Measurements from ENCODE around the gene SLC50A1. TPM values are rescaled to one million over a fixed set of nuclear protein-coding genes. Genes with fewer than 3 reads are reported as not detected.

The SLC50A1 gene
- total RNA-seq (2022; extraction: Qiagen RNA extraction; ENCODE audit: low read depth): 34.2 to 39.1 TPM (median 35.5 TPM) in 5 replicates

GRCh38 chr1:155135415-155136028 is at the start of gene SLC50A1:
Gene SLC50A1, plus strand, starts transcription at chr1:155135852. Its CDS starts 60 bp downstream, at chr1:155135912.

GRCh38 chr1:155127105-155127966 is 8.3 kb upstream of the SLC50A1 start, which contains the start of gene EFNA1:
Gene EFNA1, plus strand, starts transcription at chr1:155127876. Its CDS starts 102 bp downstream, at chr1:155127978.

GRCh38 chr1:155139895-155140629 is 4.4 kb downstream of the SLC50A1 start, which contains the start of gene DPM3:
Gene DPM3, minus strand, starts transcription at chr1:155140531. Its CDS starts 291 bp downstream, at chr1:155140240.

GRCh38 chr1:155172732-155173477 is 37.3 kb downstream of the SLC50A1 start, which contains the start of gene KRTCAP2:
Gene KRTCAP2, minus strand, starts transcription at chr1:155173304. Its CDS starts 80 bp downstream, at chr1:155173224.

GRCh38 chr1:155173478-155174323 is 38.0 kb downstream of the SLC50A1 start, which contains the start of gene TRIM46:
Gene TRIM46, plus strand, starts transcription at chr1:155173849. Its CDS starts 118 bp downstream, at chr1:155173967.

Other genes with a start within 250 kb of the SLC50A1 start
- gene PMVK, start 199.1 kb upstream of the SLC50A1 start, total RNA-seq (2022; extraction: Qiagen RNA extraction; ENCODE audit: low read depth): 34.0 to 43.1 TPM (median 39.3 TPM) in 5 replicates
- 13.0 to 17.0 TPM (median 13.9 TPM) in 5 replicates for gene PBXIP1, start 179.8 kb upstream of the SLC50A1 start, total RNA-seq (2022; extraction: Qiagen RNA extraction; ENCODE audit: low read depth)
- gene PYGO2, start 174.1 kb upstream of the SLC50A1 start, total RNA-seq (2022; extraction: Qiagen RNA extraction; ENCODE audit: low read depth): 22.8 to 24.9 TPM (median 23.9 TPM) in 5 replicates
- 136 to 154 TPM (median 140 TPM) in 5 replicates for gene SHC1, start 165.1 kb upstream of the SLC50A1 start, total RNA-seq (2022; extraction: Qiagen RNA extraction; ENCODE audit: low read depth)
- 328 to 363 TPM (median 338 TPM) in 5 replicates for gene CKS1B, start 161.2 kb upstream of the SLC50A1 start, total RNA-seq (2022; extraction: Qiagen RNA extraction; ENCODE audit: low read depth)
- 40.1 to 46.0 TPM (median 41.6 TPM) in 5 replicates for gene FLAD1, start 152.5 kb upstream of the SLC50A1 start, total RNA-seq (2022; extraction: Qiagen RNA extraction; ENCODE audit: low read depth)
- not detected in 5 replicates for gene LENEP, start 142.3 kb upstream of the SLC50A1 start, total RNA-seq (2022; extraction: Qiagen RNA extraction; ENCODE audit: low read depth)
- 19.7 to 26.6 TPM (median 25.9 TPM) in 5 replicates for gene ZBTB7B, start 133.1 kb upstream of the SLC50A1 start, total RNA-seq (2022; extraction: Qiagen RNA extraction; ENCODE audit: low read depth)
- 0.22 to 0.72 TPM (median 0.46 TPM) in 5 replicates for gene DCST2, start 102.1 kb upstream of the SLC50A1 start, total RNA-seq (2022; extraction: Qiagen RNA extraction; ENCODE audit: low read depth)
- gene DCST1, start 102.0 kb upstream of the SLC50A1 start, total RNA-seq (2022; extraction: Qiagen RNA extraction; ENCODE audit: low read depth): not detected in 5 replicates
- 64.6 to 76.9 TPM (median 67.8 TPM) in 5 replicates for gene ADAM15, start 84.5 kb upstream of the SLC50A1 start, total RNA-seq (2022; extraction: Qiagen RNA extraction; ENCODE audit: low read depth)
- gene EFNA4, start 72.1 kb upstream of the SLC50A1 start, total RNA-seq (2022; extraction: Qiagen RNA extraction; ENCODE audit: low read depth): 7.3 to 9.0 TPM (median 8.4 TPM) in 5 replicates
- 3.7 to 5.6 TPM (median 4.2 TPM) in 5 replicates for gene EFNA3, start 57.0 kb upstream of the SLC50A1 start, total RNA-seq (2022; extraction: Qiagen RNA extraction; ENCODE audit: low read depth)
- gene EFNA1, start 8.0 kb upstream of the SLC50A1 start, total RNA-seq (2022; extraction: Qiagen RNA extraction; ENCODE audit: low read depth): 30.6 to 50.0 TPM (median 37.3 TPM) in 5 replicates
- gene DPM3, start 4.7 kb downstream of the SLC50A1 start, total RNA-seq (2022; extraction: Qiagen RNA extraction; ENCODE audit: low read depth): 78.1 to 102 TPM (median 91.3 TPM) in 5 replicates
- 226 to 250 TPM (median 230 TPM) in 5 replicates for gene KRTCAP2, start 37.5 kb downstream of the SLC50A1 start, total RNA-seq (2022; extraction: Qiagen RNA extraction; ENCODE audit: low read depth)
- 1.3 to 1.8 TPM (median 1.4 TPM) in 5 replicates for gene TRIM46, start 38.0 kb downstream of the SLC50A1 start, total RNA-seq (2022; extraction: Qiagen RNA extraction; ENCODE audit: low read depth)
- 7.5 to 9.9 TPM (median 9.4 TPM) in 5 replicates for gene THBS3, start 72.0 kb downstream of the SLC50A1 start, total RNA-seq (2022; extraction: Qiagen RNA extraction; ENCODE audit: low read depth)
- 67.2 to 74.0 TPM (median 72.4 TPM) in 5 replicates for gene MTX1, start 72.8 kb downstream of the SLC50A1 start, total RNA-seq (2022; extraction: Qiagen RNA extraction; ENCODE audit: low read depth)
- 28.1 to 40.5 TPM (median 34.2 TPM) in 5 replicates for gene ENTREP3, start 119.6 kb downstream of the SLC50A1 start, total RNA-seq (2022; extraction: Qiagen RNA extraction; ENCODE audit: low read depth)
- 105 to 133 TPM (median 125 TPM) in 5 replicates for gene SCAMP3, start 126.5 kb downstream of the SLC50A1 start, total RNA-seq (2022; extraction: Qiagen RNA extraction; ENCODE audit: low read depth)
- gene CLK2, start 137.7 kb downstream of the SLC50A1 start, total RNA-seq (2022; extraction: Qiagen RNA extraction; ENCODE audit: low read depth): 18.1 to 31.1 TPM (median 29.0 TPM) in 5 replicates
- 3.0 to 5.4 TPM (median 5.3 TPM) in 5 replicates for gene HCN3, start 141.6 kb downstream of the SLC50A1 start, total RNA-seq (2022; extraction: Qiagen RNA extraction; ENCODE audit: low read depth)
- 0.03 TPM in 1 of 5 replicates, not detected in the others for gene PKLR, start 165.6 kb downstream of the SLC50A1 start, total RNA-seq (2022; extraction: Qiagen RNA extraction; ENCODE audit: low read depth)
- gene FDPS, start 173.0 kb downstream of the SLC50A1 start, total RNA-seq (2022; extraction: Qiagen RNA extraction; ENCODE audit: low read depth): 161 to 196 TPM (median 162 TPM) in 5 replicates
- gene RUSC1, start 185.0 kb downstream of the SLC50A1 start, total RNA-seq (2022; extraction: Qiagen RNA extraction; ENCODE audit: low read depth): 42.4 to 52.9 TPM (median 48.9 TPM) in 5 replicates

Data from A549 treated with DMSO at 1 μM for 4 hours (cell line).